Measurements from ENCODE around the gene FAM180B. TPM values are rescaled to one million over a fixed set of nuclear protein-coding genes. Genes with fewer than 3 reads are reported as not detected.
A peak's percentile ranks its signal among the peaks of the same experiment; 100 is the strongest.

The FAM180B gene
- total and polyA plus RNA-seq, 10 of the 15 experiments (the other 5 are each of a cell fraction or from before 2014, with no cell fraction given): 0.04 to 0.34 TPM; not detected in 8

DNA sequence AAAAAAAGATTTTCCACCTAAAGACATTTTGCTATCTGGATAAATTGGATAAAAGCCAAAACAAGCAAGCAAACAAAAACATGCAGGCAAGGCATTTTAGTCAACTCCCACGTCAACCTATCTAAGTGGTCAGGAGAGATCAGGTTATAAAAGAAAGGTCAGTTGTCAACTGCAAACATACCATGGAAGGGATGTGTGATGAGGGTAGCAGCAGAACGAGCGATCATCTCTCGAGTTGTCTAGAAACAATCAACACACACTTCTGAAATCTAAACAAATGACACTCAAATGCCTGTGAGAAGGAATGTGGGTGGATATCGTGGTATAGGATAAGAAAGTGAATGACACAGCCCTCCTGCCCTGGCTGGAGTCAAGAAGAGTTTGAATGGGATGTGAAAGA, 45.0 kb downstream of the FAM180B start:
- FAIRE-seq: peak; percentile 57
- Histone ChIP-seq H3K79me2 (ENCODE audit: control insufficient read depth, insufficient read depth, low read length) (no peaks in the 10 kb centered on the region), H3K27me3 (replicated peaks in 1 of 2; ENCODE audit: control insufficient read depth in 2 of 2, insufficient read depth in 2 of 2, low read length in 1 of 2) (no peaks in the 10 kb centered on the region), H3K36me3 (ENCODE audit: control insufficient read depth in 2 of 2, insufficient read depth in 2 of 2, low read length in 1 of 2) (peaks cover 7 to 26% of the 10 kb centered on the region in 2 experiments), H3K27ac (ENCODE audit: control insufficient read depth, insufficient read depth) (no peak overlapping the region), H3K9me3 (replicated peaks; ENCODE audit: control insufficient read depth, insufficient read depth, low read length) (no peaks in the 10 kb centered on the region), H3K4me2 (ENCODE audit: control insufficient read depth, insufficient read depth) (no peak overlapping the region), H4K20me1 (ENCODE audit: control insufficient read depth, insufficient read depth) (no peaks in the 10 kb centered on the region), H2AFZ (ENCODE audit: control insufficient read depth, low read depth, low read length) (no peak overlapping the region), H3K9ac (ENCODE audit: control insufficient read depth, insufficient read depth, low read length) (no peak overlapping the region), H3K4me3 (no peak overlapping the region), H3K4me1 (ENCODE audit: control insufficient read depth, insufficient read depth, low read length) (no peaks in the 10 kb centered on the region)
- no TSS peak for BruUV-seq (replicated peaks)
- intact Hi-C loops (cut with micrococcal nuclease; ENCODE audit: unreplicated experiment): no loop called here
- ChIA-PET CTCF (no interaction called here), POLR2A (no interaction called here), RAD21 (ENCODE audit: unreplicated experiment) (no interaction called here), SMC1A (ENCODE audit: uncharacterized antibody, unreplicated experiment) (interaction anchor here (0.6 kb wide), 1 partner anchor 80 kb away, joined by 3 read pairs; no protein-coding TSS in a partner anchor)
- DNase-seq (ENCODE audit: low read depth, low spot score): no peak
- in situ Hi-C loops (cut with MboI): no loop called here
- WGBS (ENCODE audit: insufficient coverage, insufficient replicate concordance, low lambda C conversion rate, missing lambda C conversion rate): 92% methylated on average over 5 of the region's 5 CpGs
- no peak for ATAC-seq
- TF ChIP-seq NRF1 (conservative IDR thresholded peaks at IDR 0.05; ENCODE audit: low read depth, low read length) (no peak), ZNF274 (IDR thresholded peaks at IDR 0.05; ENCODE audit: insufficient read depth, insufficient read length) (no peak), MXI1 (IDR thresholded peaks at IDR 0.05; ENCODE audit: low read depth, low read length) (no peak), RFX5 (IDR thresholded peaks at IDR 0.05; ENCODE audit: low read depth, low read length) (no peak), ESRRA (IDR thresholded peaks at IDR 0.05; ENCODE audit: low read length) (no peak)
- TF ChIP-seq, protein P1, sequence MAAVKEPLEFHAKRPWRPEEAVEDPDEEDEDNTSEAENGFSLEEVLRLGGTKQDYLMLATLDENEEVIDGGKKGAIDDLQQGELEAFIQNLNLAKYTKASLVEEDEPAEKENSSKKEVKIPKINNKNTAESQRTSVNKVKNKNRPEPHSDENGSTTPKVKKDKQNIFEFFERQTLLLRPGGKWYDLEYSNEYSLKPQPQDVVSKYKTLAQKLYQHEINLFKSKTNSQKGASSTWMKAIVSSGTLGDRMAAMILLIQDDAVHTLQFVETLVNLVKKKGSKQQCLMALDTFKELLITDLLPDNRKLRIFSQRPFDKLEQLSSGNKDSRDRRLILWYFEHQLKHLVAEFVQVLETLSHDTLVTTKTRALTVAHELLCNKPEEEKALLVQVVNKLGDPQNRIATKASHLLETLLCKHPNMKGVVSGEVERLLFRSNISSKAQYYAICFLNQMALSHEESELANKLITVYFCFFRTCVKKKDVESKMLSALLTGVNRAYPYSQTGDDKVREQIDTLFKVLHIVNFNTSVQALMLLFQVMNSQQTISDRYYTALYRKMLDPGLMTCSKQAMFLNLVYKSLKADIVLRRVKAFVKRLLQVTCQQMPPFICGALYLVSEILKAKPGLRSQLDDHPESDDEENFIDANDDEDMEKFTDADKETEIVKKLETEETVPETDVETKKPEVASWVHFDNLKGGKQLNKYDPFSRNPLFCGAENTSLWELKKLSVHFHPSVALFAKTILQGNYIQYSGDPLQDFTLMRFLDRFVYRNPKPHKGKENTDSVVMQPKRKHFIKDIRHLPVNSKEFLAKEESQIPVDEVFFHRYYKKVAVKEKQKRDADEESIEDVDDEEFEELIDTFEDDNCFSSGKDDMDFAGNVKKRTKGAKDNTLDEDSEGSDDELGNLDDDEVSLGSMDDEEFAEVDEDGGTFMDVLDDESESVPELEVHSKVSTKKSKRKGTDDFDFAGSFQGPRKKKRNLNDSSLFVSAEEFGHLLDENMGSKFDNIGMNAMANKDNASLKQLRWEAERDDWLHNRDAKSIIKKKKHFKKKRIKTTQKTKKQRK (IDR thresholded peaks at IDR 0.05; ENCODE audit: low read depth, low read length): no peak
- TF ChIP-seq, protein P2, sequence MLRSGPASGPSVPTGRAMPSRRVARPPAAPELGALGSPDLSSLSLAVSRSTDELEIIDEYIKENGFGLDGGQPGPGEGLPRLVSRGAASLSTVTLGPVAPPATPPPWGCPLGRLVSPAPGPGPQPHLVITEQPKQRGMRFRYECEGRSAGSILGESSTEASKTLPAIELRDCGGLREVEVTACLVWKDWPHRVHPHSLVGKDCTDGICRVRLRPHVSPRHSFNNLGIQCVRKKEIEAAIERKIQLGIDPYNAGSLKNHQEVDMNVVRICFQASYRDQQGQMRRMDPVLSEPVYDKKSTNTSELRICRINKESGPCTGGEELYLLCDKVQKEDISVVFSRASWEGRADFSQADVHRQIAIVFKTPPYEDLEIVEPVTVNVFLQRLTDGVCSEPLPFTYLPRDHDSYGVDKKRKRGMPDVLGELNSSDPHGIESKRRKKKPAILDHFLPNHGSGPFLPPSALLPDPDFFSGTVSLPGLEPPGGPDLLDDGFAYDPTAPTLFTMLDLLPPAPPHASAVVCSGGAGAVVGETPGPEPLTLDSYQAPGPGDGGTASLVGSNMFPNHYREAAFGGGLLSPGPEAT (IDR thresholded peaks at IDR 0.05; ENCODE audit: low read depth): no peak
- TF ChIP-seq, protein P3, sequence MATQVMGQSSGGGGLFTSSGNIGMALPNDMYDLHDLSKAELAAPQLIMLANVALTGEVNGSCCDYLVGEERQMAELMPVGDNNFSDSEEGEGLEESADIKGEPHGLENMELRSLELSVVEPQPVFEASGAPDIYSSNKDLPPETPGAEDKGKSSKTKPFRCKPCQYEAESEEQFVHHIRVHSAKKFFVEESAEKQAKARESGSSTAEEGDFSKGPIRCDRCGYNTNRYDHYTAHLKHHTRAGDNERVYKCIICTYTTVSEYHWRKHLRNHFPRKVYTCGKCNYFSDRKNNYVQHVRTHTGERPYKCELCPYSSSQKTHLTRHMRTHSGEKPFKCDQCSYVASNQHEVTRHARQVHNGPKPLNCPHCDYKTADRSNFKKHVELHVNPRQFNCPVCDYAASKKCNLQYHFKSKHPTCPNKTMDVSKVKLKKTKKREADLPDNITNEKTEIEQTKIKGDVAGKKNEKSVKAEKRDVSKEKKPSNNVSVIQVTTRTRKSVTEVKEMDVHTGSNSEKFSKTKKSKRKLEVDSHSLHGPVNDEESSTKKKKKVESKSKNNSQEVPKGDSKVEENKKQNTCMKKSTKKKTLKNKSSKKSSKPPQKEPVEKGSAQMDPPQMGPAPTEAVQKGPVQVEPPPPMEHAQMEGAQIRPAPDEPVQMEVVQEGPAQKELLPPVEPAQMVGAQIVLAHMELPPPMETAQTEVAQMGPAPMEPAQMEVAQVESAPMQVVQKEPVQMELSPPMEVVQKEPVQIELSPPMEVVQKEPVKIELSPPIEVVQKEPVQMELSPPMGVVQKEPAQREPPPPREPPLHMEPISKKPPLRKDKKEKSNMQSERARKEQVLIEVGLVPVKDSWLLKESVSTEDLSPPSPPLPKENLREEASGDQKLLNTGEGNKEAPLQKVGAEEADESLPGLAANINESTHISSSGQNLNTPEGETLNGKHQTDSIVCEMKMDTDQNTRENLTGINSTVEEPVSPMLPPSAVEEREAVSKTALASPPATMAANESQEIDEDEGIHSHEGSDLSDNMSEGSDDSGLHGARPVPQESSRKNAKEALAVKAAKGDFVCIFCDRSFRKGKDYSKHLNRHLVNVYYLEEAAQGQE (IDR thresholded peaks at IDR 0.05; ENCODE audit: low read depth, low read length): no peak
- TF ChIP-seq, protein P4, sequence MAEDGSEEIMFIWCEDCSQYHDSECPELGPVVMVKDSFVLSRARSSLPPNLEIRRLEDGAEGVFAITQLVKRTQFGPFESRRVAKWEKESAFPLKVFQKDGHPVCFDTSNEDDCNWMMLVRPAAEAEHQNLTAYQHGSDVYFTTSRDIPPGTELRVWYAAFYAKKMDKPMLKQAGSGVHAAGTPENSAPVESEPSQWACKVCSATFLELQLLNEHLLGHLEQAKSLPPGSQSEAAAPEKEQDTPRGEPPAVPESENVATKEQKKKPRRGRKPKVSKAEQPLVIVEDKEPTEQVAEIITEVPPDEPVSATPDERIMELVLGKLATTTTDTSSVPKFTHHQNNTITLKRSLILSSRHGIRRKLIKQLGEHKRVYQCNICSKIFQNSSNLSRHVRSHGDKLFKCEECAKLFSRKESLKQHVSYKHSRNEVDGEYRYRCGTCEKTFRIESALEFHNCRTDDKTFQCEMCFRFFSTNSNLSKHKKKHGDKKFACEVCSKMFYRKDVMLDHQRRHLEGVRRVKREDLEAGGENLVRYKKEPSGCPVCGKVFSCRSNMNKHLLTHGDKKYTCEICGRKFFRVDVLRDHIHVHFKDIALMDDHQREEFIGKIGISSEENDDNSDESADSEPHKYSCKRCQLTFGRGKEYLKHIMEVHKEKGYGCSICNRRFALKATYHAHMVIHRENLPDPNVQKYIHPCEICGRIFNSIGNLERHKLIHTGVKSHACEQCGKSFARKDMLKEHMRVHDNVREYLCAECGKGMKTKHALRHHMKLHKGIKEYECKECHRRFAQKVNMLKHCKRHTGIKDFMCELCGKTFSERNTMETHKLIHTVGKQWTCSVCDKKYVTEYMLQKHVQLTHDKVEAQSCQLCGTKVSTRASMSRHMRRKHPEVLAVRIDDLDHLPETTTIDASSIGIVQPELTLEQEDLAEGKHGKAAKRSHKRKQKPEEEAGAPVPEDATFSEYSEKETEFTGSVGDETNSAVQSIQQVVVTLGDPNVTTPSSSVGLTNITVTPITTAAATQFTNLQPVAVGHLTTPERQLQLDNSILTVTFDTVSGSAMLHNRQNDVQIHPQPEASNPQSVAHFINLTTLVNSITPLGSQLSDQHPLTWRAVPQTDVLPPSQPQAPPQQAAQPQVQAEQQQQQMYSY (CRISPR knock-in tag; IDR thresholded peaks at IDR 0.05): no peak
- TF ChIP-seq, protein P5, sequence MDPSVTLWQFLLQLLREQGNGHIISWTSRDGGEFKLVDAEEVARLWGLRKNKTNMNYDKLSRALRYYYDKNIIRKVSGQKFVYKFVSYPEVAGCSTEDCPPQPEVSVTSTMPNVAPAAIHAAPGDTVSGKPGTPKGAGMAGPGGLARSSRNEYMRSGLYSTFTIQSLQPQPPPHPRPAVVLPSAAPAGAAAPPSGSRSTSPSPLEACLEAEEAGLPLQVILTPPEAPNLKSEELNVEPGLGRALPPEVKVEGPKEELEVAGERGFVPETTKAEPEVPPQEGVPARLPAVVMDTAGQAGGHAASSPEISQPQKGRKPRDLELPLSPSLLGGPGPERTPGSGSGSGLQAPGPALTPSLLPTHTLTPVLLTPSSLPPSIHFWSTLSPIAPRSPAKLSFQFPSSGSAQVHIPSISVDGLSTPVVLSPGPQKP (IDR thresholded peaks at IDR 0.05; ENCODE audit: low read depth, low read length): no peak

Data from GM12878 (cell line).